ENCODE measurements around the gene CCND2.

GRCh38 chr12:4286228-4286627, 12.7 kb downstream of the CCND2 start:
- no peak for TF ChIP-seq RAD21 (IDR thresholded peaks at IDR 0.05)
- no peak for TF ChIP-seq CTCF (IDR thresholded peaks at IDR 0.05; ENCODE audit: low read depth, low read length, missing input control)
- TF ChIP-seq YY1 (IDR thresholded peaks at IDR 0.05) = no peak
- TF ChIP-seq, protein P1, sequence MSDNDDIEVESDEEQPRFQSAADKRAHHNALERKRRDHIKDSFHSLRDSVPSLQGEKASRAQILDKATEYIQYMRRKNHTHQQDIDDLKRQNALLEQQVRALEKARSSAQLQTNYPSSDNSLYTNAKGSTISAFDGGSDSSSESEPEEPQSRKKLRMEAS (IDR thresholded peaks at IDR 0.05) = no peak
- TF ChIP-seq, protein P2, sequence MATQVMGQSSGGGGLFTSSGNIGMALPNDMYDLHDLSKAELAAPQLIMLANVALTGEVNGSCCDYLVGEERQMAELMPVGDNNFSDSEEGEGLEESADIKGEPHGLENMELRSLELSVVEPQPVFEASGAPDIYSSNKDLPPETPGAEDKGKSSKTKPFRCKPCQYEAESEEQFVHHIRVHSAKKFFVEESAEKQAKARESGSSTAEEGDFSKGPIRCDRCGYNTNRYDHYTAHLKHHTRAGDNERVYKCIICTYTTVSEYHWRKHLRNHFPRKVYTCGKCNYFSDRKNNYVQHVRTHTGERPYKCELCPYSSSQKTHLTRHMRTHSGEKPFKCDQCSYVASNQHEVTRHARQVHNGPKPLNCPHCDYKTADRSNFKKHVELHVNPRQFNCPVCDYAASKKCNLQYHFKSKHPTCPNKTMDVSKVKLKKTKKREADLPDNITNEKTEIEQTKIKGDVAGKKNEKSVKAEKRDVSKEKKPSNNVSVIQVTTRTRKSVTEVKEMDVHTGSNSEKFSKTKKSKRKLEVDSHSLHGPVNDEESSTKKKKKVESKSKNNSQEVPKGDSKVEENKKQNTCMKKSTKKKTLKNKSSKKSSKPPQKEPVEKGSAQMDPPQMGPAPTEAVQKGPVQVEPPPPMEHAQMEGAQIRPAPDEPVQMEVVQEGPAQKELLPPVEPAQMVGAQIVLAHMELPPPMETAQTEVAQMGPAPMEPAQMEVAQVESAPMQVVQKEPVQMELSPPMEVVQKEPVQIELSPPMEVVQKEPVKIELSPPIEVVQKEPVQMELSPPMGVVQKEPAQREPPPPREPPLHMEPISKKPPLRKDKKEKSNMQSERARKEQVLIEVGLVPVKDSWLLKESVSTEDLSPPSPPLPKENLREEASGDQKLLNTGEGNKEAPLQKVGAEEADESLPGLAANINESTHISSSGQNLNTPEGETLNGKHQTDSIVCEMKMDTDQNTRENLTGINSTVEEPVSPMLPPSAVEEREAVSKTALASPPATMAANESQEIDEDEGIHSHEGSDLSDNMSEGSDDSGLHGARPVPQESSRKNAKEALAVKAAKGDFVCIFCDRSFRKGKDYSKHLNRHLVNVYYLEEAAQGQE (IDR thresholded peaks at IDR 0.05) = no peak
- TF ChIP-seq HNF4A (conservative IDR thresholded peaks at IDR 0.05) = no peak
- TF ChIP-seq JUND (IDR thresholded peaks at IDR 0.05) = no peak
- TF ChIP-seq ATF3 (IDR thresholded peaks at IDR 0.05) = no peak
